Vagina (tissue), 2 donors: ENCODE data around the gene INSC. TPM values are rescaled to one million over a fixed set of nuclear protein-coding genes. Genes with fewer than 3 reads are reported as not detected.
A peak's percentile ranks its signal among the peaks of the same experiment; 100 is the strongest.

Source experiments
- DNase-seq, 2 donors: peaks; one replicate each; pipeline ENCODE4 v3.0.0-alpha.2; 2017; ENCODE audit errors: extremely low spot score in 2 of 2
- H3K27ac ChIP-seq: fragments of 200-600 bp; sonication (generic); one replicate; pipeline ENCODE4 v1.5.1; 2019
- H3K27me3 ChIP-seq: fragments of 200-600 bp; sonication (generic); one replicate; pipeline ENCODE4 v1.5.1; 2019
- H3K36me3 ChIP-seq, 2 donors: fragments of 200-600 bp; sonication (generic); one replicate each; pipeline ENCODE4 v1.5.1; 2017 to 2019
- H3K4me1 ChIP-seq: fragments of 200-600 bp; sonication (generic); one replicate; pipeline ENCODE4 v1.5.1; 2019
- H3K4me3 ChIP-seq, 2 donors: fragments of 200-600 bp; sonication (generic); 1 replicate in 1 of 2; 2 replicates in 1 of 2; pipeline ENCODE4 v1.5.1; 2016 to 2019
- H3K9me3 ChIP-seq: fragments of 200-600 bp; sonication (generic); one replicate; pipeline ENCODE4 v1.5.1; 2019
- CTCF ChIP-seq, 3 experiments: fragments of 450-650 bp in 2 of 3; fragments of 200-600 bp in 1 of 3; sonication (generic) in 1 of 3; IDR thresholded peaks; one replicate each; pipeline ENCODE4 v1.5.1; 2017 to 2019; ENCODE audit warnings: antibody characterized with exemption in 3 of 3, mild to moderate bottlenecking in 2 of 3, moderate library complexity in 2 of 3
- POLR2A ChIP-seq, 2 donors: fragments of 450-650 bp; IDR thresholded peaks; one replicate each; pipeline ENCODE4 v1.6.1; 2017; ENCODE audit warnings: antibody characterized with exemption in 2 of 2, mild to moderate bottlenecking in 2 of 2, moderate library complexity in 2 of 2
- POLR2AphosphoS5 ChIP-seq, 2 donors: sonication (generic); formaldehyde crosslinking; IDR thresholded peaks; one replicate each; pipeline ENCODE4 v1.9.0; 2017; ENCODE audit warnings: antibody characterized with exemption in 2 of 2, mild to moderate bottlenecking in 2 of 2, low read depth in 1 of 2; ENCODE audit not compliant: insufficient read depth in 1 of 2
- intact Hi-C: fragments of 100-400 bp; cut with DNase I; formaldehyde crosslinking; loops from one replicate; pipeline ENCODE4 v1.15.1; 2023
- total RNA-seq: library from RNA; depleted of rRNA; stranded (reverse); fragments of >200 nt; gene quantifications from one replicate; pipeline ENCODE4 v1.2.3, GENCODE V29; 2016

The INSC gene
- total RNA-seq, 1 donor from 2014 or later, result 3.2 TPM

GRCh38 chr11:15216678-15217077, 102.0 kb downstream of the INSC start:
- Histone ChIP-seq H3K36me3 (no peaks in the 10 kb centered on the region), H3K4me3 (no peak overlapping the region), H3K4me1 (no peaks in the 10 kb centered on the region), H3K9me3 (no peaks in the 10 kb centered on the region), H3K27me3 (no peaks in the 10 kb centered on the region), H3K27ac (no peak overlapping the region)
- TF ChIP-seq POLR2AphosphoS5 (IDR thresholded peaks at IDR 0.05; ENCODE audit: insufficient read depth in 1 of 2, low read depth in 1 of 2) (no peak), CTCF (IDR thresholded peaks at IDR 0.05) (no peak), POLR2A (IDR thresholded peaks at IDR 0.05) (no peak)
- intact Hi-C loops, result no loop called here
- no peak for DNase-seq

GRCh38 chr11:15217416-15217815, 102.7 kb downstream of the INSC start:
- no peak overlapping the region for H3K4me3 ChIP-seq
- no peaks in the 10 kb centered on the region for H3K36me3 ChIP-seq
- H3K4me1 ChIP-seq, result no peaks in the 10 kb centered on the region
- no peak overlapping the region for H3K27ac ChIP-seq
- no peaks in the 10 kb centered on the region for H3K9me3 ChIP-seq
- TF ChIP-seq POLR2AphosphoS5 (IDR thresholded peaks at IDR 0.05; ENCODE audit: insufficient read depth in 1 of 2, low read depth in 1 of 2), result no peak
- TF ChIP-seq CTCF (IDR thresholded peaks at IDR 0.05), result no peak
- no peak for TF ChIP-seq POLR2A (IDR thresholded peaks at IDR 0.05)
- no peaks in the 10 kb centered on the region for H3K27me3 ChIP-seq
- no peak for DNase-seq
- intact Hi-C loops, result no loop called here

GRCh38 chr11:15222777-15223176, 108.1 kb downstream of the INSC start:
- intact Hi-C loops, result no loop called here
- no peak for DNase-seq
- TF ChIP-seq POLR2A (IDR thresholded peaks at IDR 0.05), result no peak
- H3K36me3 ChIP-seq, result no peaks in the 10 kb centered on the region
- H3K4me3 ChIP-seq, result no peak overlapping the region
- H3K9me3 ChIP-seq, result no peaks in the 10 kb centered on the region
- H3K4me1 ChIP-seq, result no peaks in the 10 kb centered on the region
- no peak overlapping the region for H3K27ac ChIP-seq
- no peaks in the 10 kb centered on the region for H3K27me3 ChIP-seq

- Histone ChIP-seq H3K36me3 (no peaks in the 10 kb centered on the region), H3K4me1 (no peaks in the 10 kb centered on the region), H3K9me3 (no peaks in the 10 kb centered on the region), H3K27ac (no peak overlapping the region), H3K4me3 (no peak overlapping the region), H3K27me3 (no peaks in the 10 kb centered on the region)
- intact Hi-C loops, result no loop called here
- no peak for DNase-seq
- TF ChIP-seq POLR2A (IDR thresholded peaks at IDR 0.05), result no peak
- TF ChIP-seq CTCF (IDR thresholded peaks at IDR 0.05), result no peak
- no peak for TF ChIP-seq POLR2AphosphoS5 (IDR thresholded peaks at IDR 0.05; ENCODE audit: insufficient read depth in 1 of 2, low read depth in 1 of 2)
Measured at GRCh38 chr11:15223318-15223717, 108.6 kb downstream of the INSC start.

- Histone ChIP-seq H3K4me1 (no peaks in the 10 kb centered on the region), H3K36me3 (no peaks in the 10 kb centered on the region), H3K4me3 (no peak overlapping the region), H3K9me3 (no peaks in the 10 kb centered on the region), H3K27ac (no peak overlapping the region), H3K27me3 (no peaks in the 10 kb centered on the region)
- intact Hi-C loops, result no loop called here
- TF ChIP-seq POLR2A (IDR thresholded peaks at IDR 0.05), result no peak
- TF ChIP-seq CTCF (IDR thresholded peaks at IDR 0.05), result no peak
- DNase-seq, result no peak
Measured at GRCh38 chr11:15224466-15224865, 109.7 kb downstream of the INSC start.

- no peak overlapping the region for H3K27ac ChIP-seq
- H3K27me3 ChIP-seq, result no peaks in the 10 kb centered on the region
- no peaks in the 10 kb centered on the region for H3K36me3 ChIP-seq
- H3K9me3 ChIP-seq, result no peaks in the 10 kb centered on the region
- no peak overlapping the region for H3K4me3 ChIP-seq
- no peaks in the 10 kb centered on the region for H3K4me1 ChIP-seq
- peak in 1 of 2 donors; percentile 1 for DNase-seq
- no peak for TF ChIP-seq POLR2AphosphoS5 (IDR thresholded peaks at IDR 0.05; ENCODE audit: insufficient read depth in 1 of 2, low read depth in 1 of 2)
- no peak for TF ChIP-seq CTCF (IDR thresholded peaks at IDR 0.05)
- no peak for TF ChIP-seq POLR2A (IDR thresholded peaks at IDR 0.05)
- intact Hi-C loops, result no loop called here
Measured at GRCh38 chr11:15227011-15227410, 112.3 kb downstream of the INSC start.
